Medulla oblongata (tissue), 1 donor: ENCODE measurements around the gene GH2.
"Not testable (repeated sequence)": the region's sequence is repeated elsewhere in the genome, so short reads cannot be mapped to it uniquely, and the experiment has no call there.

Source experiments
- DNase-seq: peaks from one replicate; pipeline ENCODE4 v3.0.0-alpha.2; 2015; ENCODE audit errors: extremely low spot score

The GH2 gene

GRCh38 chr17:63911041-63911635 is 29.4 kb upstream of the GH2 start, which contains the start of gene CSHL1:
Gene CSHL1 (minus strand): TSS chr17:63911258. CDS start chr17:63911196, 62 bp downstream.
- no peak for DNase-seq

GRCh38 chr17:63910096-63910495 is 28.4 kb upstream of the GH2 start:
- DNase-seq: no peak

- DNase-seq: not testable (repeated sequence)
Observed at GRCh38 chr17:63909586-63909985, 27.8 kb upstream of the GH2 start.

- DNase-seq: not testable (repeated sequence)
Observed at GRCh38 chr17:63907161-63907778, 25.5 kb upstream of the GH2 start.

- not testable (repeated sequence) for DNase-seq
Observed at GRCh38 chr17:63904796-63905195, 23.1 kb upstream of the GH2 start.

- not testable (repeated sequence) for DNase-seq
Observed at GRCh38 chr17:63903787-63904201, 22.1 kb upstream of the GH2 start.

GRCh38 chr17:63901971-63902370 is 20.2 kb upstream of the GH2 start:
- not testable (repeated sequence) for DNase-seq

- DNase-seq: not testable (repeated sequence)
Observed at GRCh38 chr17:63898899-63899798, 17.4 kb upstream of the GH2 start.

GRCh38 chr17:63896524-63897354 is 15.0 kb upstream of the GH2 start, which contains the start of gene CSH1:
Gene CSH1 (minus strand): TSS chr17:63896574. CDS start chr17:63896511, 63 bp downstream.
- not testable (repeated sequence) for DNase-seq

GRCh38 chr17:63894821-63895220 is 13.1 kb upstream of the GH2 start:
- DNase-seq: not testable (repeated sequence)

- DNase-seq: not testable (repeated sequence)
Observed at GRCh38 chr17:63894021-63894420, 12.3 kb upstream of the GH2 start.

GRCh38 chr17:63892316-63893037 is 10.7 kb upstream of the GH2 start:
- DNase-seq: not testable (repeated sequence)

GRCh38 chr17:63889026-63889848 is 7.5 kb upstream of the GH2 start:
- peak; percentile 42 for DNase-seq

GRCh38 chr17:63885119-63885518 is 3.4 kb upstream of the GH2 start:
- DNase-seq: not testable (repeated sequence)

GRCh38 chr17:63882626-63883126 is 932 bp upstream of the GH2 start:
- not testable (repeated sequence) for DNase-seq

GRCh38 chr17:63881337-63881736 is 407 bp downstream of the GH2 start:
- DNase-seq: not testable (repeated sequence)

- DNase-seq: no peak
Observed at GRCh38 chr17:63880706-63881105, 1.0 kb downstream of the GH2 start.

GRCh38 chr17:63878413-63878812 is 3.3 kb downstream of the GH2 start:
- DNase-seq: not testable (repeated sequence)

- not testable (repeated sequence) for DNase-seq
Observed at GRCh38 chr17:63874693-63875092, 7.1 kb downstream of the GH2 start.
